HG03135 (cell line): ENCODE measurements around the gene DRG2.

Source experiments
- ATAC-seq: cut with Tn5 transposase; IDR thresholded peaks from one replicate; pipeline ENCODE4 v1.9.1; 2021; ENCODE audit warnings: mild to moderate bottlenecking, moderate library complexity; ENCODE audit not compliant: unreplicated experiment

The DRG2 gene

DNA sequence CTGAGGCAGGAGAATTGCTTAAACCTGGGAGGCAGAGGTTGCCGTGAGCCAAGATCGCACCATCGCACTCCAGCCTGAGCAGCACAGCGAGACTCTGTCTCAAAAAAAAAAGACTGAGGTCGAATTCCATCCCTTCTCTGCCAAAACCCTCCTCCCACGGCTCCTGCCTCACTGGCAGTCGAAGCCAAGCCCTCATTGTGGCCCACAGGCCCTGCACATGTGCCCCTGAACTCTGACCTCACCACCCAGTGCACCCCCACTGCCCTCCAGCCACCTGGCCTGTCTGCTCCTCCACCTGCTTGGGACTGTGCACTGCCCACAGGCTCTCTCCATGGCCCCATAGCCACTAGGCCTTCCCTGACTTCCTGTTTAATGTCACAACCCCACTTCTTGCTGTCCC is 27.8 kb downstream of the DRG2 start:
- no peak for ATAC-seq

DNA sequence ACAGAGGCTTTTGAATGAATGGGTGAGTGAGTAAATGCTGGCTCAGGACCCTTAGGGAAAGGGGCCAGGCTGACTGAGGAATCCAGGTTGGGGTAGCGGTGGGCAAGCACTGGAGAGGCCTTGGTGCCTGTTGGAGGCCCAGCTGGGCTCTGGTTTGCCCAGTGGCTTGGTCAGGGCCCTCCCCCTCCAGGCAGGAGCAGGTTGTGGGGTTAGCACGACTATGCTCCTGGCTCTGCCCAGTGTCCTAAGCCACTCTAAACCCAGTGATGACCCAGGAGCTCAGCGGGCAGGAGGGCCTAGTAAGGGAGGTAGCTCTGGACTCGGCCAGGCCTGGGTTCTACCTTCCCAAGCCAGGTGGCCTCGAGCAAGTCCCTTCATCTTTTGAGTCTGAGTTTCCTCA is 28.3 kb downstream of the DRG2 start:
- ATAC-seq: no peak

DNA sequence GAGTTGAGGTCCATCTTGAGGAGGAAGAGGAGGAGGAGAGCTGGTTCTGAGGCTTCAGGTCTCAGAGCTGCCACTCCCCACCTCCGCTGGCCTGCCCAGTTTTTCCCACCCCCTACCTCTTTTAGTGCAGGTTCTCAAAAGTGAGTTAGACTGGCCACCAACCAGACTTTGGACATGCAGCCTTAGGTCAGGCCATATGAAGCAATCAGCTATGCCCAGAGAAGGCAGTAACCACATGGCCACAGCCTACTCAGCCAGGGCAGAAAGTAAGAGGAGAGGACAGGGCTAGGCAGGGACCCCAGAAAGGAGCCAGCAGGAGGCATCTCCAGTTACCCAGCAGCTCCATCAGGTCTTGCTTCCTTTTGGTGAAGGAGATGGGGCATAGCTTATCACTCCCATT is 29.8 kb downstream of the DRG2 start:
- ATAC-seq: no peak

GRCh38 chr17:18117982-18118975 is 30.5 kb downstream of the DRG2 start:
- no peak for ATAC-seq

GRCh38 chr17:18119166-18119745 is 31.5 kb downstream of the DRG2 start:
- no peak for ATAC-seq

- ATAC-seq: no peak
These were observed 32.2 kb downstream of the DRG2 start for GRCh38 chr17:18119938-18120337.

- ATAC-seq: no peak
These were observed 32.8 kb downstream of the DRG2 start for GRCh38 chr17:18120461-18121017.

GRCh38 chr17:18121144-18121910 is 33.6 kb downstream of the DRG2 start:
- no peak for ATAC-seq

DNA sequence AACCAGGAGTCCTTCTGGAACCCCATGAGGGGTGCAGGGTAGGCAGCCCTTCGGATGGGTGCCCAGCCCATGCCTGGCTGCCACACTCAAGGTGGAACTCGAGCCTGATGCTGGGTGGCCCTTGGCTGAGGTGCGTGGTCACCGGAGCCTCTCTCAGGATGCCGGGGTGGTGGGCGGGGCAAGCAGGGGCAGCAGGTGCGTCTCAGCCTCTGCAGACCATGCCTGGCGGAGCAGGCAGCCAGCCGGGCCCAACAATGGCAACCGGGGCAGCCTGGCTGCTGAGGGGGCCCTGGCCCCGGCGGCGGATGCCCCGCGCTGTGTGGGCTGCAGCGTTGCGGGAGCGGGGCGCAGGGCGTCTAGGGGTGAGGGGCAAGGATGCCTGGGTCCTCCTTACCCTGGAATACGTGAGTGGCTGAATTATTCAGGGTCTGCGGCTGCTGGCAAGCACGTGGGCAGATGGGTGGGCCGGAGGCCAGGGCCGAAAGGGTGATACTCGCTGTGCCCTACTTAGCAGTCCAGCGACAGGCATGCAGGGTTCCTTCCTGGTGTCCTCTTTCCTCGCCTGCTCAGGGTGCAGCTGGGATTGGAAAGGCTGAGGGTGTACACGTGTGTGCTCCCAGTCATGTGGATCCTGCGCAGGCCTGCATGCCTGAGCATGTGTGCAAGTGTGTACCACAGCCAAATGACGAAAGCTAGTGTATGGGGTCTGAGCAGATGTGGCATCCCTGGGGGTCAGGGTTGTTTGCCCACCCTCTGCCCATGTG is 35.4 kb downstream of the DRG2 start:
- no peak for ATAC-seq

DNA sequence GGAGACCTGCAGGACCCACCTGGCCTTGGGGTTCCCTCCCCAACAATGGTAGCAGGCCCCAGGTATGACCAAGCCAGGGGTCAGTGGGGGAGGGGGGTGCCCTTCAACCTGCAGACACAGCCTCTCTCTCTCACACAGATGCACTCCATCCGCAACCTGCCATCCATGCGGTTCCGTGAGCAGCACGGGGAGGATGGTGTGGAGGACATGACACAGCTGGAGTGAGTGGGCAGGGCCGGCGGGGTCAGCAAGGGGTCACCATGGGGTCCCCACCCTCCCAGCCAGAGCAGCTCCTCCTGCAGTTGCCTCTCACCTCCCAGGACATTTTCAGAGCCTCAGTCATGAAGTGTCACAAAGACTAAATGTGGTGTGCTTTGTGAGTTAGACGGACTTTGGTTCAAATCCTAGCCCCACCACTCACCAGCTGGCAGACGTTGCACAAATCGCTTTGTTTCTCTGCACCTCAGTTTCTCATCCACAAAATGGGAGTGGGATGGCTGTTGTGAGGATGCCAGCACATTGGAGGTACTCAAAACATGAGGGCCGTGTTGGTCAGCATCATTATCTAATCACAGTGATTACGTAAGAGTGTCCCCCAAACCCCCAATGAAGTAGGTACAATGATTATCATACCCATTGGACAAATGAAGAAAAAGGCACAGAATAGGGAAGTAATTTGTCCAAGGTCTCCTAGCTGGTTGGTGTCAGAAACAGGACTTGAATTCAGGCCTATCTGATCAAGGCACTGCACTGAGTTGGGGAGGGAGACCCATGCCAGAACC is 36.8 kb downstream of the DRG2 start:
- no peak for ATAC-seq

- ATAC-seq: no peak
These were observed 41.3 kb downstream of the DRG2 start for GRCh38 chr17:18129041-18129502.

GRCh38 chr17:18132711-18133110 is 45.0 kb downstream of the DRG2 start:
- no peak for ATAC-seq

DNA sequence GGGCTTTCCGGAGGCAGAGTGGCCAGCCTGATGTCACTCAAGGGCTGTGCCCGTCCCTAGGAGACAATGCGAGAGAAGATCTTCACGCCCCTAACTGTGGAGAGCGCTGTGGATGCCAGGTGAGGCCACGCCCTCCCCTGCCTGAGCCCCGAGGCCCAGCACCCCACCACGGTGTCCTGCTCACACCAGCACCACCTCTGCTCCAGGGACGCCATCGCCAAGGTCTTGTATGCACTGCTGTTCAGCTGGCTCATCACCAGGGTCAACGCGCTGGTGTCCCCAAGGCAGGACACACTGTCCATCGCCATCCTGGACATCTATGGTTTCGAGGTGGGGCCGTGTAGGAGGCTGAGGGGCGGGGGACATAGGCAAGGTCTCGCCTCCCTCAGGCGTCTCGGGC is 48.6 kb downstream of the DRG2 start:
- ATAC-seq: no peak

DNA sequence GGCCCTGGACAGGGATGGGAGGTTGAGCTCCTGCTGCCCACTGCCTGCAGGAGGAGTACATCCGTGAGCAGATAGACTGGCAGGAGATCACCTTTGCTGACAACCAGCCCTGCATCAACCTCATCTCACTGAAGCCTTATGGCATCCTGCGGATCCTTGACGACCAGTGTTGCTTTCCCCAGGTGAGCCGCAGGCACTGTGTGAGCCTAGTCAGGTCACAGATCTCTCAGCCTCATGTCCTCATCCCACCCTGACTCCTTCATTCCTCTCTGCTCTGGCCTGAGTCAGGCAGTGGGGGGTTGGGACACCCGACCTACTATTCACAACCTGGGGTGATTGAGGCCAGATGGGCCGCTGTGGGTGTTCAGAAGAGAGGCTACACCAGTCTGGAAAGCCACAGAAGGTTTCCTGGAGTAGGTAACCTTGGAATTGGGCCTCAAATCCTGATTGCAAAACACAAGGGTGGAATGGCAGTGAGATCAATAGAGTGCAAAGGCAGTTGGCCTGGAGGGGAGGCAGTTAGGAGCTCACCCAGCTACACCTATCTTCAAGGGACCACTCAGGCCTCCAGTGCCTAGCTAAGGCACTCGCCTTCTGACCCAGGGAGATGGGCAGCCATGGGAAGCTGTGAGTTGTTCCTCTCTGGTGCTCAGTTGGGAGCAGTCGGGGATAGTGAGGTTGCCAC is 50.5 kb downstream of the DRG2 start:
- no peak for ATAC-seq

DNA sequence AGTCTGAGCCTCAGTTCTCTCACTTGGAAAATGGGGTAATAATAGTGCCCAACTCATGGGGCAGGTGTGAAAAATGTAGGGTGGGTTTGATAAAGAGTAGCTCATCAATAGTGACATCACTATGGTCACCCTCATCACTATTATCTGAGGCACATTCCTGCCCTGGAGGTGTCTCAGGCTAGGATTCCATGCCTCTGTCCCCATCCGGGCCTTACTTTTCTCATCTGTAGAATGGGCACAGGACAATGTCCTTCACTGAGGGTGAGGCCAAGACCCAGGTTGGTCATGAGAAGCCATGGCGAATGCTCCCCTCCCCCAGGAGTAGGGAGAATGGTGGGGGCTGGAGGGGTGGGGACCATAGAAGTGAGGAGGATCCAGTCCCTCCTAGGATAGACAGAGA is 51.3 kb downstream of the DRG2 start:
- ATAC-seq: no peak

DNA sequence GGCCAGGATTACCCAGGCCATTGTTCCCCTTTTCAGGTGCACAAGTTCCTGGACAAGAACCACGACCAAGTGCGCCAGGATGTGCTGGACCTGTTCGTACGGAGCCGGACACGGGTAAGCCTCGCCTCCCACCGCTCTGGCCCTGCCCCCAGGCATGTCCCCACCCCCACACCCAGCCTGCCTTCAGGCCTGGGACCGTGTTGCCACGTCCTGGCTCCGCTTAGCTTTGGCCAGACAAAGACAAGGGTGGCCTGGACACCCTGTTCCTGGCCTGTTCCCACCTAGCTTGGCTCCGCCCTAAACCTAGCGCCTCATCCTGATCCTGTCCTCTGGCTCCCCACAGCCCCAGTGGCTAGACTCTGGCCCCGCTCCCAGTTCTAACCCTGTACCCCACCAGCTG is 51.8 kb downstream of the DRG2 start:
- no peak for ATAC-seq

- ATAC-seq: no peak
These were observed 52.2 kb downstream of the DRG2 start for GRCh38 chr17:18139949-18140348.

DNA sequence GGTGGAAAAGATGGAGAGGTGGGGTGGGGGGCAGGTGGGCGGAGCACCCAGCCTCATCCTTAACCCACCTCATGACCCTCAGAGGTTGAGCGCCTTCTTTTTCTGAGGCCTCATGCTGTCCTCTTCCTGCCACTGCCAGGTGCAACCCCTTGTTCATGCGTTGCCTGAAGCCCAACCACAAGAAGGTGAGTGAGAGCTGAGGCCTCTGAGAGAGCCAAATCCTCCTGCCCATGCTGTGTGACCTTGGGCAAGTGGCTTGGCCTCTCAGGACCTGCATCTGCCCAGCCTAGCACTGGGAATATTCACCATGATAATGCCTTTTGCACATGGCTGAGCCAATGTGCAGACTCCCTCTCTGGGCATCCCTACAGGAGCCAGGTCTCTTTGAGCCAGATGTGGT is 52.9 kb downstream of the DRG2 start:
- no peak for ATAC-seq

- ATAC-seq: no peak
These were observed 53.6 kb downstream of the DRG2 start for GRCh38 chr17:18141210-18141803.
